ENCODE results near the gene PARVG.

DNA sequence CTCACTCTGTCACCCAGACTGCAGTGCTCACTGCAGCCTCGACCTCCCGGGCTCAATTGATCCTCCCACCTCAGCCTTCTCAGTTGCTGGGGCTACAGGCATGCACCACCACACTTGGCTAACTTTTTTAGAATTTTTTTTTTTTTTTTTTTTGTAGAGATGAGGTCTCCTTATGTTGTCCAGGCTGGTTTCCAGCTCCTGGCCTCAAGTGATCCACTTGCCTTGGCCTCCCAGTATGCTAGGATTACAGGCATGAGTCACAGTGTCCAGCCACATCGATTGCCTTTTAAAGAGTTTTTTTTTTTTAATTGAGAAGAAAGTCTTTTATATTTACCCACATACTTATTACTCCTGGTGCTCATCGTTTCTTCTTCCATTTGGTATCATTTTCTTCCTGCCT, 30.0 kb downstream of the PARVG start:
- TF ChIP-seq CTCF (IDR thresholded peaks at IDR 0.05; ENCODE audit: low read length): no peak
- TF ChIP-seq EZH2 (optimal IDR thresholded peaks at IDR 0.05; ENCODE audit: low read depth, low read length): no peak
- TF ChIP-seq EZH2phosphoT487 (IDR thresholded peaks at IDR 0.05; ENCODE audit: low read length): no peak
